A673 (cell line): ENCODE results near the gene COL19A1. TPM values are rescaled to one million over a fixed set of nuclear protein-coding genes. Genes with fewer than 3 reads are reported as not detected.

Source experiments
- BruUV-seq: library from RNA; stranded (reverse); fragments of 400-500 nt; replicated peaks from 2 replicates; lab custom pipeline; 2021; lab: Mats Ljungman, UMichigan
- CTCF ChIA-PET: fragments of 300-600 bp; sonication (Branson Sonifier 250); formaldehyde crosslinking; loops from one replicate; lab custom pipeline; 2022; ENCODE audit warnings: antibody characterized with exemption; lab: Charles Lee
- POLR2A ChIA-PET: fragments of 300-600 bp; sonication (Branson Sonifier 250); formaldehyde crosslinking; loops from one replicate; lab custom pipeline; 2022; ENCODE audit warnings: antibody characterized with exemption; ENCODE audit not compliant: low non-redundant PET; lab: Charles Lee
- DNase-seq: peaks from one replicate; pipeline ENCODE4 v3.0.0-alpha.2; 2015; ENCODE audit warnings: low spot score
- H3K27ac ChIP-seq: fragments of 200-600 bp; sonication (generic); 2 replicates; pipeline ENCODE4 v1.5.1; 2016; ENCODE audit warnings: mixed run types, low read depth, mild to moderate bottlenecking, mixed read lengths, antibody characterized with exemption, low read length; ENCODE audit not compliant: poor library complexity, severe bottlenecking
- H3K27me3 ChIP-seq: fragments of 200-600 bp; sonication (generic); replicated peaks from 2 replicates; pipeline ENCODE4 v1.6.1; 2017; ENCODE audit warnings: mixed run types, low read depth, mild to moderate bottlenecking, mixed read lengths, antibody characterized with exemption, low read length; ENCODE audit not compliant: insufficient read depth, poor library complexity
- H3K36me3 ChIP-seq: fragments of 200-600 bp; sonication (generic); 2 replicates; pipeline ENCODE4 v1.6.1; 2016; ENCODE audit warnings: mixed run types, mild to moderate bottlenecking, mixed read lengths, antibody characterized with exemption, low read length; ENCODE audit not compliant: insufficient read depth, poor library complexity, severe bottlenecking
- H3K4me1 ChIP-seq: fragments of 200-600 bp; sonication (generic); 2 replicates; pipeline ENCODE4 v1.6.1; 2017; ENCODE audit warnings: mixed run types, mild to moderate bottlenecking, mixed read lengths, antibody characterized with exemption, low read length; ENCODE audit not compliant: insufficient read depth, poor library complexity, severe bottlenecking
- H3K4me3 ChIP-seq: fragments of 200-600 bp; sonication (generic); 2 replicates; pipeline ENCODE4 v1.5.1; 2016; ENCODE audit warnings: low read depth, mixed run types, mild to moderate bottlenecking, mixed read lengths, low read length; ENCODE audit not compliant: poor library complexity, severe bottlenecking
- H3K9me3 ChIP-seq: fragments of 200-600 bp; sonication (generic); 2 replicates; pipeline ENCODE4 v1.6.1; 2016; ENCODE audit warnings: mixed run types, low read depth, mild to moderate bottlenecking, mixed read lengths, antibody characterized with exemption, low read length; ENCODE audit not compliant: poor library complexity, severe bottlenecking
- CTCF ChIP-seq: fragments of 300-800, 200-600 bp; sonication (generic); conservative IDR thresholded peaks from 2 replicates; pipeline ENCODE4 v1.5.1; 2017; ENCODE audit warnings: low read depth, mild to moderate bottlenecking, antibody characterized with exemption, low read length, moderate library complexity, mixed read lengths
- EZH2 ChIP-seq: fragments of 200-600 bp; sonication (generic); IDR thresholded peaks from 2 replicates; pipeline ENCODE4 v1.6.1; 2017; ENCODE audit warnings: borderline replicate concordance, low read depth, mild to moderate bottlenecking, mixed read lengths, antibody characterized with exemption, low read length; ENCODE audit not compliant: poor library complexity, severe bottlenecking
- intact Hi-C: fragments of 100-400 bp; cut with micrococcal nuclease; formaldehyde crosslinking; loops from one replicate; pipeline ENCODE4 v1.10.0; 2022; ENCODE audit not compliant: unreplicated experiment
- total RNA-seq: library from RNA; stranded (reverse); gene quantifications from 2 replicates; pipeline ENCODE4 v1.2.3, GENCODE V29; 2021

Gene COL19A1
- total RNA-seq, 1 experiment from 2014 or later, result 0.37 TPM

- Histone ChIP-seq H3K4me1 (peaks cover 9% of the 10 kb centered on the region), H3K27ac (no peak overlapping the region), H3K9me3 (no peaks in the 10 kb centered on the region), H3K27me3 (no peaks in the 10 kb centered on the region), H3K36me3 (no peaks in the 10 kb centered on the region), H3K4me3 (no peak overlapping the region)
- POLR2A ChIA-PET, result no interaction called here
- BruUV-seq, result no TSS peak
- TF ChIP-seq EZH2 (no peak), CTCF (no peak)
- no peak for DNase-seq
- intact Hi-C loops, result no loop called here
- CTCF ChIA-PET, result no interaction called here
Measured at GRCh38 chr6:70110126-70111022, 244.0 kb downstream of the COL19A1 start.

- BruUV-seq, result no TSS peak
- no peak overlapping the region for H3K27ac ChIP-seq
- no peaks in the 10 kb centered on the region for H3K9me3 ChIP-seq
- H3K4me1 ChIP-seq, result peaks cover 9% of the 10 kb centered on the region
- ChIA-PET POLR2A (no interaction called here), CTCF (no interaction called here)
- intact Hi-C loops, result no loop called here
- TF ChIP-seq EZH2 (no peak), CTCF (no peak)
- H3K36me3 ChIP-seq, result no peaks in the 10 kb centered on the region
- no peak for DNase-seq
- no peaks in the 10 kb centered on the region for H3K27me3 ChIP-seq
- no peak overlapping the region for H3K4me3 ChIP-seq
Measured at GRCh38 chr6:70111737-70112136, 245.4 kb downstream of the COL19A1 start.

- TF ChIP-seq EZH2 (no peak), CTCF (no peak)
- ChIA-PET POLR2A (no interaction called here), CTCF (no interaction called here)
- no peak for DNase-seq
- H3K36me3 ChIP-seq, result no peaks in the 10 kb centered on the region
- no peaks in the 10 kb centered on the region for H3K9me3 ChIP-seq
- intact Hi-C loops, result no loop called here
- peaks cover 4% of the 10 kb centered on the region for H3K4me1 ChIP-seq
- H3K27me3 ChIP-seq, result no peaks in the 10 kb centered on the region
- H3K27ac ChIP-seq, result no peak overlapping the region
- no peak overlapping the region for H3K4me3 ChIP-seq
- no TSS peak for BruUV-seq
Measured at GRCh38 chr6:70112716-70113115, 246.4 kb downstream of the COL19A1 start.
